Erythroblast (primary cell): Measurements from ENCODE around the gene SPAG7.

Source experiments
- DNase-seq, 2 experiments: peaks; one replicate each; lab custom pipeline; 2025; lab: John Stamatoyannopoulos, UW
- GATA1 ChIP-seq: IDR thresholded peaks from 2 replicates; pipeline ENCODE4 v1.6.1; 2011; ENCODE audit warnings: low read depth, mild to moderate bottlenecking, control low read depth, low read length, moderate library complexity
- POLR2A ChIP-seq: IDR thresholded peaks from 2 replicates; pipeline ENCODE4 v1.6.1; 2011; ENCODE audit warnings: mild to moderate bottlenecking, low read length

The SPAG7 gene

DNA sequence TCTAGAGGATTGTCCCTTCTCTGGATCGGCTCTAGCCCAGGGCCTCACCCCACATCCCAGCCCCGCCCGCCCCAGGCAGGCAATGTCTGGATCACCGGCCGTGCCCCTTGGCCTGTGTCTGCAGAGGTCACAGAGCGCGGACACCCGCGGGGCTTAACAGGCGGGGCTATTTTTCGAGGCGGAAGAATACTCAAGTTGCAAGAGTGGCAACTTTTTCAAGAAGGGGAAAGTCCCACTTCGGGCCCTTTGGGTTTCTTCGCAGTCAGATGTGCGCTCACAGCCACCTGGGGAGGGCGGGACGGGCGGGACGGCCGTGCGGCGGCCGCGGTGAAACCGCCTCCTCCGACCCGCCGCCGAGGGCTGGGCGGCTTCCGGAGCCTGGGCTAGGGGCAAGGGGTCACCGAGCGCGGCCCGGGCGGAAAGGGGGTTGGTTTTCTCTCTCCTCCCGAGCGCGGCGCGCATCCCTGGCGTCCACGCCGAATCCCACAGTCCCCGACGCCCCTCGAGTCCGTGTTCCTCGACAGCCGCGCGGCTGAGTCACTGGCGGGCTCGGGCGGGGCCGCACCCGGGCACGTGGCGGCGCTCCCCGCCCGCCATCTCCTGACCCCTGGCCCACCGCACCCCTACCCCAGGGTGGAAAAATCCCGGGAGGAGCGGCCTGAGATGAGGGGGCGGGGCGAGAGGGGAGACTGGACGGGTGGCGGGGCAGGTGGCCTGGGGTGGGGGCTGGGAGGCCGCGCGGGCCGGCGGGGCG lies 18.1 kb downstream of the SPAG7 start:
- peak; percentile 85 to 91 for DNase-seq
- TF ChIP-seq POLR2A (no peak), GATA1 (no peak)

DNA sequence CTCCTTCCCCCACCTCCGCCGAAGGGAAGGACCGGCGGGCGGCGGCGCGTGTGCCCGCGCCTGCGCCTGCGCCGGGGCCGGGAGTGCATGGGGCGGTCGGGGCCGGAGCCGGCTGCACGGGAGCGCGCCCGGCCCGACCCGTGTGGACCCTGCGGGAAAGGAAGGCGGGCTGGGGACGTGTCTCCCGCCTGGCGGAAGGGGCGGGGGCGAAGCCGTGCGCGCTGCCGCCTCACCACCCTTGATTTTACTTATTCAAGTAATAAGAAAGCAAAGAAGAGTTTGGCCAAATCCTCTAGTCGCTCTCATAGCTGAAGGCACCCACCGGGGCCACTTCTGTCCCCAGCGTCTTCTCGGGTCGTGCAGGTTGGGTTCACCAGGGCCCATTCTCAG lies 18.7 kb downstream of the SPAG7 start:
- DNase-seq: peak; percentile 87 to 89
- TF ChIP-seq GATA1 (no peak), POLR2A (peak; percentile 47)

DNA sequence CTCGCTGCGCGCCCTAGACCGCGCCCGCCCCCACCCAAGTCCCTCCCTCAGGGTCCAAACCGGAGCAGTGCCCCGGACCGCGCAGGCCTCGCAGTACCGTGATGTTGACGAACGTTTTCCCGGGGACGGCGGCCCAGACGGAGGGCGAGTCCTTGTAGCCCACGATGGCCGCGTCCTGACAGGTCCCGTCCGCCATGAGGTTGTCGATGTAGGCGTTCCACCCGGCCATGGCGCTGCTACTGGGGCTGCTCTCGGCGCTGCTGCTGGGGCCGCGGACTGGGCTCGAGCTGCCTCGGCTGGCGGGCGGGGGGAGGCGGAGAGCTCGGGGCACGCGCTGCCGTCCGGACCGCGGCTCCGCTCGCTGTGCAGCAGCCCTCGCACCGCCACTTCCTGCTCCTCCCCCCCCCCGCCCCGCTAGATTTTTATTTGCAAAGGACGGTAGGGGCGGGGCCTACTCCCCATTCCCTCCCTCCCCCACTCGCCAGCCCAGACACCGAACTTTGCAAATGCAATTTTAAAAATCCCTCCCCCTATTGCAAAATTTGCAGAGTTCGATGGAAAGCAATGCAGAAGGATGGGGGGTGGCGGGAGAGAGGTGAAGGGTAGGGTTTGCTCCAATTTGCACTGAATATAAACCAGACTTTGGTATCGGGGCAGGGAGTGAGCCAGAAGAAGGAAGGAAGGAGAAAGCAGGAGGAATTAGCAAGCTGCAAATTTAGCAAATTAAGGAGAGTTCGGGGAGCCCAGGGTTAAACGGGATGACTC lies 19.3 kb downstream of the SPAG7 start, which contains the start of gene PFN1:
Gene PFN1 (minus strand): TSS at position 365 of the 765 bp plus-strand sequence. CDS start 136 bp downstream, at position 229.
- TF ChIP-seq POLR2A: peak; percentile 86
- no peak for TF ChIP-seq GATA1
- peak; percentile 93 to 95 for DNase-seq

DNA sequence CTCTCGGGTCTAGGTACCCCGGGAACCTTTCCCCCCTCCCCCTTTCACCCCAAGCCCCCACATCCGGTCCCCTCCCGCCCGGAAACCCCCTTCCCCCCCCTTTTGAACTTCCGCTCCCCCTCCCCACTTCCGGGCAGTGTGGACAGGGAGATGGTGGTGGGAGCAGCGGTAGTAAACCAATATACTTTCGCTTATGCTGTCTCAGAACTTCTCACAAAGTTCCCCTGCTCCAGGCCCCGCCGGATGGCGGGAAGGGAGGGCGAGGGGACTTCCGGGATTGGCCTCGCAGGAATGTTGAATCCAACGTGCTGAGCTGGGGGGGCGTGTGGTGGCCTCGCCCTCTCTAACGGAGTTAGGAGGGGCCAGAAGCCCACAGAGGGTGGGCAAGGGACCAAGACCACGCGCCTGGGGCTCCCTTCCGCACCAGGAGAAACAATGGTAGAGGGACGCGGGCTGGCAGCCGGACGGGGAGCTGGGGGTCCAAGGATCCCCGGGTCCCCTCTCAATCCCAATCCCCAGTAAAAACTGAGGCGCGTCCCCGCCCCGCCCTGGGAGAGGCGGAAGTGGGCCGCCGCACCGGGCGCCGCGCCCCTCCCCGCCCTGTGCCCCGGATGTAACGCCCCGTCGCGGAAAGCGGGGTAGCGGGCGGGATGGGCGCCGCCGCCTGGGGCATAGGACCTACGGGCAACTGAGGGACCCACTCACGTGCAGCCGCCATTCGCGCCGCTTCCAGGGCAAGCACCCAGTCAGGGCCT lies 20.0 kb downstream of the SPAG7 start:
- peak; percentile 78 to 85 for DNase-seq
- TF ChIP-seq POLR2A (no peak), GATA1 (no peak)

DNA sequence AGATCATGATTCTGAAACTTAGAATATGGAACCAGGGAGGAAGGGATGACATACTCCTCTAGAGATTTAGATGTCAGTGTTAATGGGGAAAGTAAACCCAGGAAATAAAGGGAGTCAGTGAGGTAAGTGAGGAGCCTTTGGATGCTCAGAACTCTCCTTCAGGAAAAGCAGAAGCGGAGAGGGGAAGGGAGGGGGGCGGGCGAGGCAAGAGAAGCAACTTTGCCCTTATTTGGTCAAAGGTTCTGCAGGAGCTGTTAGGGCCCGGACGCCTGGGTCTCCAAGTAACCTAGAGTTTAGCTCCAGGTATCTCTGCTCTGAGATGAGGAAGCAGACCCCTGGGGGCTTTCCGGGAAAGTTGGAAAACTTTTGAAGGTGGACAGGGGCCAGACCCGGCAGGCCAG lies 20.6 kb downstream of the SPAG7 start:
- peak; percentile 48 to 59 for DNase-seq
- no peak for TF ChIP-seq POLR2A
- TF ChIP-seq GATA1: no peak

DNA sequence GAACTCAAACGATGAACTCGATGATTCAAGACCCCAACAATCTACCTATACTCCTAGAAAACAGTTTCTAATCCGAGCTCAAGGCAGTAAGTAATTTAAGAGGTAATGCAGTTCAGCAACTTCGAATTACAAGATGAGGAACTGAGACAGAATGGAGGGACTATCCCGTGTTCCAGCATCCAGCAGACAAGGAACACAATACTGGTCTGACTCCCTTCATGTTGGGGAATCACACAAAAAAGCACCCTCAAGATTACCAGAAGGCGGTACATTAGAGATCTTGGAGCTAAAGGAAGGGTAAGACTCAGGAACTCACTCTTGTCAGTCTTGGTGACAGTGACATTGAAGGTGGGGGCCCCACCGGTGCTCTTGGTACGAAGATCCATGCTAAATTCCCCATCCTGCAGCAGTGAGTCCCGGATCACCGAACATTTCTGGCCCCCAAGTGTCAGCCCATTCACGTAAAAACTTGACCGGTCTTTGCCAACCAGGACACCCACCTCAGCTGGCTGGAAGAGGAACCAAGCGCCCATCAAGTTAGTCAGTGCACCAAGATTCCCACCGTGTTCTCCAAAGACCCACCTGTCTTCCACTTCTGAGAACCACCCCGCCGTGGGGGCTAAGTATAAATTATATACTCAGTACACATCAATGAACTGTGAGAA lies 21.2 kb downstream of the SPAG7 start:
- no peak for DNase-seq

DNA sequence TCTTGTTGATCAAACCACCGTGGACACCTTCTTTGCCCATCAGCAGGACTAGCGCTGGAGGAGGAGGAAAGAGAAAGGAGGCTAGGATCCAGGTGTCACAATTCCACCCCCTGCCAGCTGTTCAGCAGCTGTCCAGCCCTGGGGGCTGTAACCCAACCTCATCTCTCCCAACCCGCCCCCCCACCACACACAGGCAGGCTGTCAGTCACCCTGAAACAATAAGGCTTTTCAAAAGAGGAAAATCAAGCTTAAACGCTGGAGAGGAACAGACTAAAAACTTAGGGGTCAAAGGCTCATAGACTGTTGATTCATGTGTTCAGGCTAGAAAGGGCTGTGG lies 21.7 kb downstream of the SPAG7 start:
- no peak for TF ChIP-seq POLR2A
- TF ChIP-seq GATA1: no peak
- no peak for DNase-seq

More for the DNA sequence above, 21.2 kb downstream of the SPAG7 start:
- no peak for TF ChIP-seq POLR2A
- no peak for TF ChIP-seq GATA1

DNA sequence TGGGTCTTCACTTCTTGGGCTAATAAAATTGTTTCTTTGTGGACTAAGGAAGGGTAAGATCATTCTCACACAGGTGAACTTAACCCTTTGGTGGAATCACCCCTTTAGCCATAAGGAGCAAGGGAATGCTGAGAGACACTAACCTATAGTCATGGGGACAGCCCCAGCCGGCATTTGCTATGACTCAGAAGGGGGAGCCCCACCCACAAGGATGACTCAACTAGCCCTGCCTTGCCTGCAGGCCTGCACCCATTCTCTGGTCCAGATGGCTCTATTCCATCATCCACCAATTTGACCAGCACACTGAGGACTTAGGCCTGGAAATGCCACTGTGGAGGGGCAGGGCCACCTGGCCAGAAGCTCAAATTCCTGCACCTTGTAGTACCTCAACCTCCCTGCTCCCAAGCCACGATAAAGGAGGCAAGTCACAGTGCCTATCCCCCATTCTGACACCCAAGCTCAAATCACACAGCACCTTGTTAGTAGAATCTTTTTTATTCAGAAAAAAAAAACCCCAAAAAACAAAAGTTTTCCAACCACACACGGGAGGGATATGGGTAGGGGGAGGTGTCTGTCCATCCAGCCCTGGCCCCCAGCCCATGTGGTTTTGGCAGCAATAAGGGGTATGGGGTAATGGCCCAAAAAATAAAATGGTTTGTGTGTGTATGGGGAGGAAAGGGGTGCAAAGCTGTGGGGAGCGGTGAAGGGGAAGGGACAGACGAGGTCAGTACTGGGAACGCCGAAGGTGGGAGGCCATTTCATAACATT lies 22.3 kb downstream of the SPAG7 start:
- TF ChIP-seq GATA1 (no peak), POLR2A (peak; percentile 57)

DNA sequence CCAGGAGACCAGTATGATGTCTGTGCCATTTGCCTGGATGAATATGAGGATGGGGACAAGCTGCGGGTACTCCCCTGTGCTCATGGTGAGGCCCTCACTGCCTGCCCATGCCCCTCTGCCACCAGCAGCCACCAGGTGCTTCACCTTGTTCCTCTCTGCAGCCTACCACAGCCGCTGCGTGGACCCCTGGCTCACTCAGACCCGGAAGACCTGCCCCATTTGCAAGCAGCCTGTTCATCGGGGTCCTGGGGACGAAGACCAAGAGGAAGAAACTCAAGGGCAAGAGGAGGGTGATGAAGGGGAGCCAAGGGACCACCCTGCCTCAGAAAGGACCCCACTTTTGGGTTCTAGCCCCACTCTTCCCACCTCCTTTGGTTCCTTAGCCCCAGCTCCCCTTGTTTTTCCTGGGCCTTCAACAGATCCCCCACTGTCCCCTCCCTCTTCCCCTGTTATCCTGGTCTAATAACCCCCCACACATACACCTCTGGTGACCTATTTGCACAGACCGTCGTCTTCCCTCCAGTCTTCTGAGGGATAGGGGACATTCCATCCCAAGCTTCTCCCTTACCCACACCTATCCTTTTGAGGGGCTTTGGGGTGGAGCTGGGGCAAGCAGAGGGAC lies 23.0 kb downstream of the SPAG7 start:
- no peak for DNase-seq
- TF ChIP-seq GATA1: no peak
- TF ChIP-seq POLR2A: peak; percentile 30

More for the DNA sequence above, 22.3 kb downstream of the SPAG7 start:
- DNase-seq: peak; percentile 88 to 93

DNA sequence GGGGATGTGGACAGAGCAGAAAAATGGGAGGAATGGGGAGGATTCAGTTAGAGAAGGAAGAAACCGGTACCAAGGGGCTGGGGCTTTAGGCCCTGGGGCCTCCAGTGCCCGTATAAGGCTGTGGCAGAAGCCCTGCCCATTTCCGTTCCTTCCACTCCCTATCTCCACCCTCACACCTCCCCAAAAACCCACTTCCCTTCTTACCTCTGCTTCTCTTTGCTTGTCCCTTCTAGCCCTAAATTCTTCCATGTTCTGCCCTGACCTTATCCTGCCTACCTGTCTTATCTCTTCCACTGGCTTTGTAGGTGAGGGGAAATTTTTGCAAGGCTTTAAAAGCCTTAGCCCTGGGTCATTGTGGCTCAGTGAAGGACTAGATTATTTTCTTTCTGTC lies 23.5 kb downstream of the SPAG7 start:
- peak in 1 of 2 experiments; percentile 46 for DNase-seq
- TF ChIP-seq GATA1 (no peak), POLR2A (peak; percentile 37)

DNA sequence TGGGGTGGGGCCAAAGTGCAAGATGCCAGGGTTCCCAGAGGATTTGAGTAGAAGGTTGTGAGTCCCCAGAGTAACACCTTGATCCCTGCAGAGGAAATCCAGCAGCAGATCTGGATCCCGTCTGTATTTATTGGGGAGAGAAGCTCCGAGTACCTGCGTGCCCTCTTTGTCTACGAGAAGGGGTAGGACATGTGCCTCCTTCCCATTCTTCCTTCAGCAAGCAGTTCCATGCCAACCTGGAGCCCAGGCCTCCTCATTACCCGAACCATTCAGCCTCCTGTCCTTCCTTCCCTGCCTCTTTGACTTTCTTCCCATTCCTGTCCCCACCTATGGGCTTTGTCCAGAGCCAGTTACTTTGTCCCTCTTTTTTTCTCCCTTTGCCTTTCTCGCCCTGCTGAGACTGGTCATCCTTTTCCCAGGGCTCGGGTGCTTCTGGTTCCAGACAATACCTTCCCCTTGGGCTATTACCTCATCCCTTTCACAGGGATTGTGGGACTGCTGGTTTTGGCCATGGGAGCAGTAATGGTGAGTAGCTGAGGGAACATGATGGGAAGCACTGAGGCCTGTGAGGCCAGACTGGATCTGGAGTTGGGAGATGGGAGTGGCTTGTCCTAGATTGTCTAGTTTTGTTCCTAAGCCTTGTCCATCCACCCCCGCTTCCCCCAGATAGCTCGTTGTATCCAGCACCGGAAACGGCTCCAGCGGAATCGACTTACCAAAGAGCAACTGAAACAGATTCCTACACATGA lies 24.7 kb downstream of the SPAG7 start:
- DNase-seq: no peak
- TF ChIP-seq POLR2A (peak; percentile 17), GATA1 (no peak)

DNA sequence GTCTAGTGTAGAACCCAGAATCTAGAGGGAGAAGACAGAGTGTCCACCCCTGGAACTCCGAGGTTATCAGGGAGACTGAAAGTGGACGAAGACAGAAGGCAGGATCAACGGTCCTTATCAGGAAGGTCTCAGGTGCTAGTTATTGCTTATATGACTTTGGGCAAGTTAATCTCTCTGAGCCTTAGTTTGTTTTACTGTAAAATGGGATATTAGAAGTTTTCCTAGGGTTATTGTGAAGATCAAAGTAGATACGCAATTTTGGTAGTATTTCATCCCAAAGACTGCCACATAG lies 26.4 kb downstream of the SPAG7 start:
- peak; percentile 51 to 55 for DNase-seq
- no peak for TF ChIP-seq GATA1
- no peak for TF ChIP-seq POLR2A
